Epithelial cell of prostate (primary cell): ENCODE measurements around the gene OMA1.

Experiments used
- DNase-seq: peaks from one replicate; pipeline ENCODE4 v3.0.0-alpha.2; 2011; ENCODE audit warnings: low read depth, low spot score
- H3K27ac ChIP-seq: fragments of 450-650 bp; 2 replicates; pipeline ENCODE4 v1.5.1; 2017; ENCODE audit warnings: mild to moderate bottlenecking

The OMA1 gene

GRCh38 chr1:58465825-58466629 lies 80.5 kb downstream of the OMA1 start:
- H3K27ac ChIP-seq = no peak overlapping the region
- no peak for DNase-seq

- DNase-seq = no peak
- no peak overlapping the region for H3K27ac ChIP-seq
Observed at GRCh38 chr1:58465176-58465575, 81.3 kb downstream of the OMA1 start.

GRCh38 chr1:58460469-58460868 lies 86.1 kb downstream of the OMA1 start:
- no peak for DNase-seq
- H3K27ac ChIP-seq = no peak overlapping the region

GRCh38 chr1:58459911-58460310 lies 86.6 kb downstream of the OMA1 start:
- H3K27ac ChIP-seq = no peak overlapping the region
- DNase-seq = no peak

GRCh38 chr1:58457023-58457635 lies 89.4 kb downstream of the OMA1 start:
- H3K27ac ChIP-seq = no peak overlapping the region
- no peak for DNase-seq

- no peak for DNase-seq
- H3K27ac ChIP-seq = no peak overlapping the region
Observed at GRCh38 chr1:58456470-58456869, 90.1 kb downstream of the OMA1 start.

GRCh38 chr1:58454807-58455206 lies 91.7 kb downstream of the OMA1 start:
- no peak for DNase-seq

GRCh38 chr1:58454385-58454784 lies 92.1 kb downstream of the OMA1 start:
- H3K27ac ChIP-seq = no peak overlapping the region
- no peak for DNase-seq

More at GRCh38 chr1:58454807-58455206, 91.7 kb downstream of the OMA1 start:
- H3K27ac ChIP-seq = no peak overlapping the region

GRCh38 chr1:58451560-58452191 lies 94.8 kb downstream of the OMA1 start:
- no peak for DNase-seq
- H3K27ac ChIP-seq = no peak overlapping the region

GRCh38 chr1:58447886-58448285 lies 98.6 kb downstream of the OMA1 start:
- no peak for DNase-seq
- H3K27ac ChIP-seq = no peak overlapping the region

- no peak overlapping the region for H3K27ac ChIP-seq
- no peak for DNase-seq
Observed at GRCh38 chr1:58447042-58447441, 99.5 kb downstream of the OMA1 start.

GRCh38 chr1:58446368-58446767 lies 100.2 kb downstream of the OMA1 start:
- no peak overlapping the region for H3K27ac ChIP-seq
- no peak for DNase-seq

GRCh38 chr1:58443986-58444868 lies 102.3 kb downstream of the OMA1 start:
- DNase-seq = no peak
- H3K27ac ChIP-seq = no peak overlapping the region

GRCh38 chr1:58442114-58442513 lies 104.4 kb downstream of the OMA1 start:
- H3K27ac ChIP-seq = no peak overlapping the region
- no peak for DNase-seq

GRCh38 chr1:58441699-58442098 lies 104.8 kb downstream of the OMA1 start:
- DNase-seq = no peak
- H3K27ac ChIP-seq = no peak overlapping the region

- no peak for DNase-seq
- no peak overlapping the region for H3K27ac ChIP-seq
Observed at GRCh38 chr1:58440696-58441095, 105.8 kb downstream of the OMA1 start.

GRCh38 chr1:58439946-58440345 lies 106.6 kb downstream of the OMA1 start:
- DNase-seq = no peak
- H3K27ac ChIP-seq = no peak overlapping the region

- no peak overlapping the region for H3K27ac ChIP-seq
- no peak for DNase-seq
Observed at GRCh38 chr1:58438468-58438867, 108.1 kb downstream of the OMA1 start.

GRCh38 chr1:58437623-58438022 lies 108.9 kb downstream of the OMA1 start:
- DNase-seq = no peak
- H3K27ac ChIP-seq = no peak overlapping the region

- DNase-seq = no peak
- H3K27ac ChIP-seq = no peak overlapping the region
Observed at GRCh38 chr1:58436615-58437297, 109.8 kb downstream of the OMA1 start.
